GM12878 (cell line): ENCODE data around the gene ANKRD34A. TPM values are rescaled to one million over a fixed set of nuclear protein-coding genes. Genes with fewer than 3 reads are reported as not detected.
A peak's percentile ranks its signal among the peaks of the same experiment; 100 is the strongest.

ENCODE experiments used
- BACH1 ChIP-seq: fragments of 450-650 bp; IDR thresholded peaks from 2 replicates; pipeline ENCODE4 v1.6.1; 2017; ENCODE audit warnings: mild to moderate bottlenecking, borderline replicate concordance
- BCL11A ChIP-seq: IDR thresholded peaks from 2 replicates; pipeline ENCODE4 v1.6.1; 2011; ENCODE audit warnings: low read depth, low read length
- CHD2 ChIP-seq: IDR thresholded peaks from 2 replicates; pipeline ENCODE4 v1.6.1; 2011; ENCODE audit warnings: low read depth, low read length, improper control_type of control experiment, borderline replicate concordance
- CREM ChIP-seq: IDR thresholded peaks from 2 replicates; pipeline ENCODE4 v1.6.1; 2014; ENCODE audit warnings: antibody characterized with exemption, low read depth
- FOS ChIP-seq: IDR thresholded peaks from 3 replicates; pipeline ENCODE4 v1.6.1; 2011; ENCODE audit warnings: borderline replicate concordance; ENCODE audit not compliant: insufficient read length; ENCODE audit errors: extremely low read depth
- GABPA ChIP-seq: IDR thresholded peaks from 2 replicates; pipeline ENCODE4 v1.6.1; 2014; ENCODE audit warnings: antibody characterized with exemption, low read depth, mild to moderate bottlenecking, inconsistent platforms
- HDGF ChIP-seq: fragments of 450-650 bp; IDR thresholded peaks from 2 replicates; pipeline ENCODE4 v1.6.1; 2016; ENCODE audit warnings: antibody characterized with exemption
- IRF4 ChIP-seq: IDR thresholded peaks from 2 replicates; pipeline ENCODE4 v1.6.1; 2011; ENCODE audit warnings: low read depth, low read length
- MEF2A ChIP-seq: IDR thresholded peaks from 2 replicates; pipeline ENCODE4 v1.6.1; 2011; ENCODE audit warnings: low read depth, mild to moderate bottlenecking, low read length, moderate library complexity; ENCODE audit not compliant: insufficient read depth
- MXI1 ChIP-seq: fragments of 150-350 bp; IDR thresholded peaks from 2 replicates; pipeline ENCODE4 v1.6.1; 2011; ENCODE audit warnings: low read depth, mild to moderate bottlenecking, inconsistent platforms, low read length, improper control_type of control experiment
- NR2F1 ChIP-seq: fragments of 450-650 bp; conservative IDR thresholded peaks from 2 replicates; pipeline ENCODE4 v1.6.1; 2017; ENCODE audit warnings: mild to moderate bottlenecking
- POU2F2 ChIP-seq: IDR thresholded peaks from 3 replicates; pipeline ENCODE4 v1.6.1; 2011; ENCODE audit warnings: low read depth, mild to moderate bottlenecking, low read length, borderline replicate concordance
- RCOR1 ChIP-seq: conservative IDR thresholded peaks from 2 replicates; pipeline ENCODE4 v1.6.1; 2012; ENCODE audit warnings: low read depth, low read length, improper control_type of control experiment
- RUNX3 ChIP-seq: IDR thresholded peaks from 2 replicates; pipeline ENCODE4 v1.6.1; 2012; ENCODE audit warnings: low read length, inconsistent platforms
- SP1 ChIP-seq: IDR thresholded peaks from one replicate; pipeline ENCODE4 v1.6.1; 2011; ENCODE audit warnings: low read depth, low read length
- YBX1 ChIP-seq: fragments of 450-650 bp; IDR thresholded peaks from 2 replicates; pipeline ENCODE4 v1.6.1; 2016; ENCODE audit warnings: antibody characterized with exemption
- polyA plus RNA-seq, 11 experiments: library from polyadenylated mRNA; depleted of rRNA in 4 of 11; unstranded in 6 of 11; stranded (reverse) in 5 of 11; fragments of >200 nt; fragmentation: Nextera tagmentation in 4 of 11; fragmentation: Illumina TruSeq in 1 of 11; extraction: Ambion mirVana in 4 of 11; extraction: Trizol in 1 of 11; gene quantifications; 1 replicate in 1 of 11; 2 replicates in 10 of 11; pipeline versions ENCODE4 v1.2.1 to v1.2.3, GENCODE V29; 2011 to 2016; ENCODE audit warnings: inconsistent platforms in 2 of 11, missing spikeins in 2 of 11, low read depth in 1 of 11
- total RNA-seq, 4 experiments: library from RNA; depleted of rRNA in 3 of 4; stranded (reverse); fragments of >200 nt in 3 of 4; fragmentation: Illumina TruSeq in 1 of 4; extraction: Trizol in 1 of 4; gene quantifications; 2 replicates each; pipeline versions ENCODE4 v1.2.1 to v1.2.3, GENCODE V29; 2013 to 2021
- TF ChIP-seq, protein P1 (sequence below): fragments of 450-650 bp; conservative IDR thresholded peaks from 2 replicates; pipeline ENCODE4 v1.6.1; 2017; ENCODE audit warnings: mild to moderate bottlenecking, moderate library complexity
- TF ChIP-seq, protein P2 (sequence below): IDR thresholded peaks from 2 replicates; pipeline ENCODE4 v1.6.1; 2012; ENCODE audit warnings: low read length, inconsistent platforms
- TF ChIP-seq, protein P3 (sequence below): IDR thresholded peaks from 2 replicates; pipeline ENCODE4 v1.6.1; 2012; ENCODE audit warnings: improper control_type of control experiment, low read depth, low read length; ENCODE audit not compliant: insufficient replicate concordance
- TF ChIP-seq, protein P4 (sequence below): fragments of 450-650 bp; IDR thresholded peaks from 2 replicates; pipeline ENCODE4 v1.6.1; 2017; ENCODE audit warnings: low read depth, mild to moderate bottlenecking, moderate library complexity

ANKRD34A gene
- total and polyA plus RNA-seq, 10 of the 15 experiments (the other 5 are each of a cell fraction or from before 2014, with no cell fraction given) = 0.40 to 3.5 (median 1.6) TPM

DNA sequence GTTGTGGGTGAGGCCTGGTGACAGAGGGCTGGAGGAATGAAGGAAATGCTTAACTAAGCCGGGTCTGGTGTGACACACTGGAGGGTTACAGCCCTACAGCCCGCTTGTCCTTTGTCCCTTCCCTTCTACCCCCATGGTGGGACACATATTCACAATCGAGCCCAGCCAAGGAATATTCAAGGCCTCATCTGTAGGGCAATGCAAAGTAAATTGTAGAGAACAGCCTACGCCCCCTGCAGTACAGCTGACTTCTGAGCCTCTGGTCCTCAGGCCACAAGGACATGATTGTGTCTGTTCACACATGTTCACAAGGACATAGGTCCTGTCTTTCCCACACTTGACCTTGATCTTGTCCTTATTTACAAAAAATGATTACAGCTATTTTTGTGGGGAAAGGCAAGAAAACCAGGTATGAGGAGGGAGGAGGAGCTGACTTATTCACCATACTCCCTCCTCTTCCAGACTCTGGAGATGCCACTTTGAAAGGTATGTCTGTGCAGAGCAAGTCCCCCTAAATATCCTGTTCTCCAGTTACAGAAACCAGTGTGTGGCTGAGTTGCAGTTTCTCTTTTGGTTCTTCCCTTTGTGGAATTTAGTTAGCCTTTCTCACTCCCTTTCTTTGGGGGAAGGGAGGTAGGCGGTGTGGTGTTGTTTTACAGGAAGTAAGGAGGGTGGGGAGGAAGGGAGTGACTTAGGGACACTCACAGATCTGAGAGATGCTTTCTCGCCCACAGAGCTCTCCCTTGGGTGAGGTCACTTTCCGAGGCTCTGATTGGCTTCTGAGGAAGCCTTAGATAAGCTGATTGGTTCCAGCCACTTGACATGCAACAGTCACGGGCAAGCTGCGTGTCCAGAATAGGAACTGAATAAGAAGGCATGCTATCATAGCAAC is 14.7 kb upstream of the ANKRD34A start (continued):
- TF ChIP-seq, protein P1, sequence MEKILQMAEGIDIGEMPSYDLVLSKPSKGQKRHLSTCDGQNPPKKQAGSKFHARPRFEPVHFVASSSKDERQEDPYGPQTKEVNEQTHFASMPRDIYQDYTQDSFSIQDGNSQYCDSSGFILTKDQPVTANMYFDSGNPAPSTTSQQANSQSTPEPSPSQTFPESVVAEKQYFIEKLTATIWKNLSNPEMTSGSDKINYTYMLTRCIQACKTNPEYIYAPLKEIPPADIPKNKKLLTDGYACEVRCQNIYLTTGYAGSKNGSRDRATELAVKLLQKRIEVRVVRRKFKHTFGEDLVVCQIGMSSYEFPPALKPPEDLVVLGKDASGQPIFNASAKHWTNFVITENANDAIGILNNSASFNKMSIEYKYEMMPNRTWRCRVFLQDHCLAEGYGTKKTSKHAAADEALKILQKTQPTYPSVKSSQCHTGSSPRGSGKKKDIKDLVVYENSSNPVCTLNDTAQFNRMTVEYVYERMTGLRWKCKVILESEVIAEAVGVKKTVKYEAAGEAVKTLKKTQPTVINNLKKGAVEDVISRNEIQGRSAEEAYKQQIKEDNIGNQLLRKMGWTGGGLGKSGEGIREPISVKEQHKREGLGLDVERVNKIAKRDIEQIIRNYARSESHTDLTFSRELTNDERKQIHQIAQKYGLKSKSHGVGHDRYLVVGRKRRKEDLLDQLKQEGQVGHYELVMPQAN = 0 out of 2 replicates have a peak, but pooled peaks have one; percentile 29
- TF ChIP-seq BCL11A (peak; percentile 56), RUNX3 (peak; percentile 75), HDGF (peak; percentile 82), NR2F1 (no peak), FOS (peak; percentile 44), SP1 (no peak), IRF4 (no peak), YBX1 (no peak), MXI1 (peak; percentile 67; the same call in 1 of the 2 replicates), BACH1 (peak; percentile 55; the same call in 1 of the 2 replicates), CHD2 (peak; percentile 88), CREM (peak; percentile 60), POU2F2 (0 out of 3 replicates have a peak, but pooled peaks have one; percentile 11), MEF2A (peak; percentile 50; the same call in 1 of the 2 replicates), RCOR1 (no peak; the same call in 1 of the 2 replicates), GABPA (no peak)
- TF ChIP-seq, protein P2, sequence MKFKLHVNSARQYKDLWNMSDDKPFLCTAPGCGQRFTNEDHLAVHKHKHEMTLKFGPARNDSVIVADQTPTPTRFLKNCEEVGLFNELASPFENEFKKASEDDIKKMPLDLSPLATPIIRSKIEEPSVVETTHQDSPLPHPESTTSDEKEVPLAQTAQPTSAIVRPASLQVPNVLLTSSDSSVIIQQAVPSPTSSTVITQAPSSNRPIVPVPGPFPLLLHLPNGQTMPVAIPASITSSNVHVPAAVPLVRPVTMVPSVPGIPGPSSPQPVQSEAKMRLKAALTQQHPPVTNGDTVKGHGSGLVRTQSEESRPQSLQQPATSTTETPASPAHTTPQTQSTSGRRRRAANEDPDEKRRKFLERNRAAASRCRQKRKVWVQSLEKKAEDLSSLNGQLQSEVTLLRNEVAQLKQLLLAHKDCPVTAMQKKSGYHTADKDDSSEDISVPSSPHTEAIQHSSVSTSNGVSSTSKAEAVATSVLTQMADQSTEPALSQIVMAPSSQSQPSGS = peak; percentile 99
- TF ChIP-seq, protein P3, sequence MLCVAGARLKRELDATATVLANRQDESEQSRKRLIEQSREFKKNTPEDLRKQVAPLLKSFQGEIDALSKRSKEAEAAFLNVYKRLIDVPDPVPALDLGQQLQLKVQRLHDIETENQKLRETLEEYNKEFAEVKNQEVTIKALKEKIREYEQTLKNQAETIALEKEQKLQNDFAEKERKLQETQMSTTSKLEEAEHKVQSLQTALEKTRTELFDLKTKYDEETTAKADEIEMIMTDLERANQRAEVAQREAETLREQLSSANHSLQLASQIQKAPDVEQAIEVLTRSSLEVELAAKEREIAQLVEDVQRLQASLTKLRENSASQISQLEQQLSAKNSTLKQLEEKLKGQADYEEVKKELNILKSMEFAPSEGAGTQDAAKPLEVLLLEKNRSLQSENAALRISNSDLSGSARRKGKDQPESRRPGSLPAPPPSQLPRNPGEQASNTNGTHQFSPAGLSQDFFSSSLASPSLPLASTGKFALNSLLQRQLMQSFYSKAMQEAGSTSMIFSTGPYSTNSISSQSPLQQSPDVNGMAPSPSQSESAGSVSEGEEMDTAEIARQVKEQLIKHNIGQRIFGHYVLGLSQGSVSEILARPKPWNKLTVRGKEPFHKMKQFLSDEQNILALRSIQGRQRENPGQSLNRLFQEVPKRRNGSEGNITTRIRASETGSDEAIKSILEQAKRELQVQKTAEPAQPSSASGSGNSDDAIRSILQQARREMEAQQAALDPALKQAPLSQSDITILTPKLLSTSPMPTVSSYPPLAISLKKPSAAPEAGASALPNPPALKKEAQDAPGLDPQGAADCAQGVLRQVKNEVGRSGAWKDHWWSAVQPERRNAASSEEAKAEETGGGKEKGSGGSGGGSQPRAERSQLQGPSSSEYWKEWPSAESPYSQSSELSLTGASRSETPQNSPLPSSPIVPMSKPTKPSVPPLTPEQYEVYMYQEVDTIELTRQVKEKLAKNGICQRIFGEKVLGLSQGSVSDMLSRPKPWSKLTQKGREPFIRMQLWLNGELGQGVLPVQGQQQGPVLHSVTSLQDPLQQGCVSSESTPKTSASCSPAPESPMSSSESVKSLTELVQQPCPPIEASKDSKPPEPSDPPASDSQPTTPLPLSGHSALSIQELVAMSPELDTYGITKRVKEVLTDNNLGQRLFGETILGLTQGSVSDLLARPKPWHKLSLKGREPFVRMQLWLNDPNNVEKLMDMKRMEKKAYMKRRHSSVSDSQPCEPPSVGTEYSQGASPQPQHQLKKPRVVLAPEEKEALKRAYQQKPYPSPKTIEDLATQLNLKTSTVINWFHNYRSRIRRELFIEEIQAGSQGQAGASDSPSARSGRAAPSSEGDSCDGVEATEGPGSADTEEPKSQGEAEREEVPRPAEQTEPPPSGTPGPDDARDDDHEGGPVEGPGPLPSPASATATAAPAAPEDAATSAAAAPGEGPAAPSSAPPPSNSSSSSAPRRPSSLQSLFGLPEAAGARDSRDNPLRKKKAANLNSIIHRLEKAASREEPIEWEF = no peak
- TF ChIP-seq, protein P4, sequence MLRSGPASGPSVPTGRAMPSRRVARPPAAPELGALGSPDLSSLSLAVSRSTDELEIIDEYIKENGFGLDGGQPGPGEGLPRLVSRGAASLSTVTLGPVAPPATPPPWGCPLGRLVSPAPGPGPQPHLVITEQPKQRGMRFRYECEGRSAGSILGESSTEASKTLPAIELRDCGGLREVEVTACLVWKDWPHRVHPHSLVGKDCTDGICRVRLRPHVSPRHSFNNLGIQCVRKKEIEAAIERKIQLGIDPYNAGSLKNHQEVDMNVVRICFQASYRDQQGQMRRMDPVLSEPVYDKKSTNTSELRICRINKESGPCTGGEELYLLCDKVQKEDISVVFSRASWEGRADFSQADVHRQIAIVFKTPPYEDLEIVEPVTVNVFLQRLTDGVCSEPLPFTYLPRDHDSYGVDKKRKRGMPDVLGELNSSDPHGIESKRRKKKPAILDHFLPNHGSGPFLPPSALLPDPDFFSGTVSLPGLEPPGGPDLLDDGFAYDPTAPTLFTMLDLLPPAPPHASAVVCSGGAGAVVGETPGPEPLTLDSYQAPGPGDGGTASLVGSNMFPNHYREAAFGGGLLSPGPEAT = peak; percentile 86
